ENCODE data around the gene HDLBP. TPM values are rescaled to one million over a fixed set of nuclear protein-coding genes. Genes with fewer than 3 reads are reported as not detected.

Gene HDLBP
- total and polyA plus RNA-seq, 10 of the 15 experiments (the other 5 are each of a cell fraction or from before 2014, with no cell fraction given), result 19.5 to 383 (median 249) TPM

GRCh38 chr2:241272303-241273209 is 42.9 kb downstream of the HDLBP start (continued):
- no peak for TF ChIP-seq KAT2A (conservative IDR thresholded peaks at IDR 0.05; ENCODE audit: control insufficient read depth, low read depth, low read length)
- no peak for TF ChIP-seq ZBTB11 (CRISPR knock-in tag; IDR thresholded peaks at IDR 0.05)
- TF ChIP-seq POLR2AphosphoS5 (IDR thresholded peaks at IDR 0.05; ENCODE audit: low read length), result peak; percentile 42; the same call in 1 of the 2 replicates
- no peak for TF ChIP-seq CHD4 (IDR thresholded peaks at IDR 0.05)
- no peak for TF ChIP-seq RB1 (IDR thresholded peaks at IDR 0.05; ENCODE audit: borderline replicate concordance)
- no peak for TF ChIP-seq FOS (IDR thresholded peaks at IDR 0.05; ENCODE audit: borderline replicate concordance, extremely low read depth, insufficient read length)
- TF ChIP-seq ZNF24 (IDR thresholded peaks at IDR 0.05), result no peak
- no peak for TF ChIP-seq PBX3 (IDR thresholded peaks at IDR 0.05; ENCODE audit: insufficient replicate concordance, low read depth, low read length)
- TF ChIP-seq IRF5 (IDR thresholded peaks at IDR 0.05; ENCODE audit: borderline replicate concordance), result no peak
- TF ChIP-seq MEF2B (IDR thresholded peaks at IDR 0.05; ENCODE audit: partially characterized antibody, poor library complexity, severe bottlenecking), result no peak
- TF ChIP-seq GABPA (IDR thresholded peaks at IDR 0.05; ENCODE audit: low read depth), result no peak
- TF ChIP-seq YBX1 (IDR thresholded peaks at IDR 0.05), result no peak
- TF ChIP-seq E2F4 (IDR thresholded peaks at IDR 0.05; ENCODE audit: low read depth, low read length), result no peak
- TF ChIP-seq ATF7 (IDR thresholded peaks at IDR 0.05; ENCODE audit: low read depth), result no peak
- no peak for TF ChIP-seq CBFB (IDR thresholded peaks at IDR 0.05; ENCODE audit: low read depth)
- no peak; a peak in 1 of 3 replicates for TF ChIP-seq EGR1 (IDR thresholded peaks at IDR 0.05; ENCODE audit: borderline replicate concordance in 1 of 2, low read depth in 2 of 2, low read length in 2 of 2)
- TF ChIP-seq NFYA (IDR thresholded peaks at IDR 0.05; ENCODE audit: borderline replicate concordance, low read depth, low read length), result no peak
- no peak for TF ChIP-seq TCF12 (IDR thresholded peaks at IDR 0.05; ENCODE audit: low read depth, low read length)
- no peak for TF ChIP-seq USF1 (IDR thresholded peaks at IDR 0.05; ENCODE audit: borderline replicate concordance, extremely low read length, insufficient read depth, low read depth, low read length)
- no peak for TF ChIP-seq ZNF384 (IDR thresholded peaks at IDR 0.05; ENCODE audit: borderline replicate concordance, low read depth, low read length)

Data from GM12878 (cell line).